ENCODE results near the gene VSIR.

- TF ChIP-seq SUZ12 (IDR thresholded peaks at IDR 0.05; ENCODE audit: extremely low read depth, insufficient read depth, insufficient read length) = no peak
- TF ChIP-seq YY1 (IDR thresholded peaks at IDR 0.05; ENCODE audit: insufficient read depth, insufficient read length) = no peak
These were observed 23.6 kb upstream of the VSIR start for GRCh38 chr10:71796749-71797405.
